Measurements from ENCODE around the gene RGS11.

Gene RGS11

DNA sequence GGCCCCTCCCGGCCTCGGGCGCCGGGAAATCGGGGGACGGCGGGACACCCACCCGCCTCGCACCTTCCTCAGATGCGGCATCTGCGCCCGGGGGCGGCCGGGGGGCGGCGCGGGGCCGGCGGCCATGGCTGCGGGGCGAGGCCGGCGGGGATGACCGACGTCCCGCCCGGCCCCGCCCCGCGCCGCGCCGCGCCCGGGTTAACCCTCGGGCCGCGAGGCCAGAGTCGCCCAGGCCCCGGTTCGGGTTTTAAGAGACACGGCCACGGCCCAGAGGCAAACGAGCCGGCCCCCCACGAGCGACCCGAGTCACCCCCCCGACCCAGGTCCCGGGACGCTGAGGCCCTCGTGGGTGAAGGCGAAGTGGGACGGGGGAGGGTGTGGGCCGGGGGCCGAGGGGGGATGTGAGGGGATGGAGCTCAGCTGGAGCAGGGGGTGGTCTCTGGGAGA is at the start of gene RGS11:
Gene RGS11, minus strand, starts transcription at position 159 of the 447 bp plus-strand sequence. Its CDS starts 33 bp downstream, at position 126.
- no peak for DNase-seq (ENCODE audit: low read depth in 3 of 3)

DNA sequence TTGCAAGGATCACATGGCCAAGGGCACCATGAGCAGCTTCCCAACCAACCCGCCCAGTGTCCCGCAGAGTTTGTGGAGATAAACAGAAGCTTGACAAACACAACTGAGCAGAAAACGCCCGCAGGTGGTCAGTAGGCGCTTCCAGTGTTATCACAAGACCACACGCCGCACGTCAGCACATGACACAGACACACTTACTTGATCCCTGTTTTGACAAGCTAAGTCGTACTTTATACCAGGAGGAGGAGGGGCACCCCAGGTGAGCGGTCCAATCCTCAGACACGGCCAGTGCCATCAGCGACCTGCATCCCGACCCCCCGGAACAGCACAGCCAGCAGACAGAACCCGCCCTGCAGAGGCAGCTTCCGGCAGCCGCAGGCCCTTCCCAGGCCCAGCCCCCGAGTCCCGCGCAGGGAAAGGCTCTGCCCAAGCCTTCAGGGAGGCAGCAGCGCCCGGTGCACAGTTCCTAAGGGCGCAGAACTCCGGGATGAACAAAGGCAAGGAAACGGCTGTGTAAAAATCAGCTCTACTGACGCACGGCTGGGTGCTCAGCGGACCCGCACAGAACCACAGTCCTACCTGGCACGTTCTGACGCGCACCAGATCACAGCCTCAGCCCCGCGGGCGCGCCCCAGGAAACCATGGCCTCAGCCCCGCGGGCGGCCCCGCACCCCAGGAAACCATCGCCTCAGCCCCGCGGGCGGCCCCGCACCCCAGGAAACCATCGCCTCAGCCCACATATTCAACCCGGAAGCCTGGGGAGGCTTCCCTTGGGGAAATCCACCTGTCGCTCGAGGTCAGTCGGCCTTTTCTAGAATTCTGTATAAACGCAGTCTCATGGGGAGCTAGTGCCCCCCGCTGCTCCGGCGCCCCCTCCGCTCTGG is 48.9 kb upstream of the RGS11 start:
- DNase-seq (ENCODE audit: low read depth in 3 of 3) = peak; percentile 22 to 41 (median 24)

DNA sequence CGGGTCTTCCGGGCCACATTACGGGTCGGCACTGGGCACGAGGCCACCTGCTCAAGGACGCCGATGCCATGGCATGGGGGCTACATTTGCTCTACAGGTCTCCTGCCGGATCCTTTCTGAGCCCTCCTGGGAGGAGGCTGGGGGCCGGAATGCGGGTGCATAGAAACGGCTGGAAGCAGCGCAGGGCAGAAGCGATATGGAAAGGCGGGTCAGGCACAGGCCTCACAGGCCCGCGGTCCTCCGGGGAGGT is 48.4 kb upstream of the RGS11 start:
- no peak for DNase-seq (ENCODE audit: low read depth in 3 of 3)

DNA sequence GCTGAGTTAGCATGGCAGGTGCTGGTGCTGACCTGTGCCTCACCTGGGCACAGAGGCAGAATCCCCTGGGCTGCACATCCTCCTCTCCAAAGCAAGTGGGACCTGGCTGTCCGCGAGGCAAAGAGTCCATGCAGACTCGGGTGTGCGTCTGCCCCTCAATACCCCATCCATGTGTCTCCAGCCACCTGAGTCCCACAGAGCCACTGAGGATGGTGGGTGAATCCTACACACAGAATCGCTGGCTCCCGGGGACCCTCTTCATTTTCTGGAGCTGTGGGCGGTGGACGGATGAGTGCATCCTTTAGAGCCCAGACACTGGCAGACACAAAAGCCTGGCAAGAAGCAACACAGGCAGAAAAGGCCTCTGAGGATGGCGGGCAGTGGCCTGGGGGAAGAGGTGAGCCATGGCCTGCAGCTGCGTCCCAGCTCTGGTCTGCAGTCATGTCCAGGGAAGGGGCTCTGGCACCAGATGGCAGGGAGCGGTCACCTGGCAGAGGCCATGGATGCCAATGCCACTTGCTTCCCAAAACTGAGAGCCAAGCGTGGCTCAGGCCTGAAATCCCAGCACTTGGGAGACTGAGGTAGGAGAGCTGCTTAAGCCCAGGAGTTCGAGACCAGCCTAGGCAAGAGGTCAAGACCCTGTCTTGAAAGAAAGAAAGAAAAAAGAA is 46.9 kb upstream of the RGS11 start:
- DNase-seq (ENCODE audit: low read depth in 3 of 3) = no peak

DNA sequence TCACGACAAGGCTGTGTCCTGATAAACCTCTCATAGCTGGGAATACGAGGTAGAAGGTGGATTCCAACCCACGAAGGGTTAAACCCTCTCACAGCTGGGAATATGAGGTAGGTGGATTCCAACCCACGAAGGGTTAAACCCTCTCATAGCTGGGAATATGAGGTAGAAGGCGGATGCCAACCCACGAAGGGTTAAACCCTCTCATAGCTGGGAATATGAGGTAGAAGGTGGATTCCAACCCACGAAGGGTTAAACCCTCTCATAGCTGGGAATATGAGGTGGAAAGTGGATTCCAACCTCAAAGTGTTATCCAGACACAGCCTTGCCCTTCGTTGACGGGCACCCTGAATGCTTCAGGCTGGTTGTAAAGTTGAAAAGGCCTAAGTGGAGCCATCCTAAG is 45.8 kb upstream of the RGS11 start:
- no peak for DNase-seq (ENCODE audit: low read depth in 3 of 3)

DNA sequence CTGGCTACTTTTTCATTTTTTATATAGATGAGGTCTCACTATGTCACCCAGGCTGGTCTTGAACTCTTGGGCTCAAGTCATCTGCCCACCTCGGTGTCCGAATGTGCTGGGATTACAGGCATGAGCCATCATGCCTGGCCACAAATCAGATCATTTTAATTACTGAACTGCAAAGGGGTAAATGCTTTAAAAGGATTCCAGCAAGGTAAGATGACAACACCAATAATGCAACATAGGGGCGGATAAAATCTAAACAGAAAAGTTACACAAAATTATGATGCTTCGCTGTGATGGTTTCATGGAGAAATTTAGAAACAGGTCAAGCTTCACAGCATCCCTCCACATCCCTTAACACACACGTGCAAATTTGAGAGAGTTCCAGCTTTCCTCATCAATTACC is 44.5 kb upstream of the RGS11 start:
- DNase-seq (ENCODE audit: low read depth in 3 of 3) = no peak

DNA sequence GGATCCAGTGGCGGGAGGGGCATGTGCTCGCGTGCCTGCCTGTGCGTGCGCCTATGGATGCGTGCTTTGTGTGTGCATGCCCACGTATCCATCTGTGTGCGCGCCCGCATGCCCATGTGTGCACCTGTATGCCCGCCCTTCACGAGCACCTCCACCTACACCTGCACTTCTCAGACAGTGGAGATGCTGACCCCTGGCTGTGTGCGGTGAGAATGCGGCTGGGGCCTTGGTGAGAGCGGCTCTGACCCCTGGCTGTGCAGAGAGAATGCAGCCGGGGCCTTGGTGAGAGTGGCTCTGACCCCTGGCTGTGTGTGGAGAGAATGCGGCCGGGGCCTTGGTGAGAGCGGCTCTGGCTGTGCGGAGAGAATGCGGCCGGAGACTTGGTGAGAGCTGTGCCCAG is 42.9 kb upstream of the RGS11 start:
- no peak for DNase-seq (ENCODE audit: low read depth in 3 of 3)

DNA sequence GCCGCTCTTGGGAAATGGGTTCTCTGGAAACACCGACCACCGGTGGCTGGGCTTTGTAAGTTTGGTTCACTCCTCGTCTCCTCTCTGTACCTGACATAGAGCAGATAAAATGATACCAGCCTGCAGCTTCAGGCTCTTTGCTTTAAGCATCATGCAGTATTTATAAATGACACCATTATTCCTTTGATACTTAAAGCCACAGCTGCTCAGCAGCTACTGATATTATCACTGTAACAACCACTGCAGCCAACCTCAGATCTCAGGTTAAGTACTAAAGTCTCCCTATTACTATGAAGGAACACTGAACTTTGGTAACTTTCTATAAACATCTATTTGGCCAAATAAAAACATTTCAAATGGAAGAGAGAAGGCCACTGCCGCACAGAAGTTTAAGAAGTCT is 41.8 kb upstream of the RGS11 start:
- no peak for DNase-seq (ENCODE audit: low read depth in 3 of 3)

DNA sequence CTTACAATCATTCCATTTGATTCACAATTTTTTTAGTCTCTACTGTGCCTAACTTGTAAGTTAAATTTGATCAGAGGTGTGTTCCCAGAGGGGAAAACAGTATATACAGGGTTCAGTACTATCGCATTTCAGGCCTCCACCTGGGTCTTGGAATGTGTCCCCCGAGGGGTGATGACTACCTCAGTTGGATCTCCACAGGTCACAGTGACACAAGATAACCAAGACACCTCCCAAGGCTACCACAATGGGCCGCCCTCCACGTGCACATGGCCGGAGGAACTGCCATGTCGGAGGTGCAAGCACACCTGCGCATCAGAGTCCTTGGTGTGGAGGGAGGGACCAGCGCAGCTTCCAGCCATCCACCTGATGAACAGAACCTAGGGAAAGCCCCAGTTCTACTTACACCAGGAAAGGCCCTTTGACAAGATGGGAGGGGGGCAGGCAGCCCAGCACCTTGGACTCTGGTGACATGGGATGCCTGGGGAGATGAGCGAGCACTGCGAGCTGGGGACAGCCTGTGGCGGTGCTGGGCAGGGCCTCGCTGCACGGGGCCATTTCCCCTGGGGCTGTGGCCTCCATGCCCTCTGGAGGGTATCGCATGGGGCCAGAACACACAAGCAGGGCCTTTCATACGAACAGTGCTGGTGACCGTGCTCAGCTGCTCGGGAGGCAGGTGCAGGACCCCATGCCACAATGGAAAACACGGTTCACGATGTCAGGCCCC is 41.2 kb upstream of the RGS11 start:
- DNase-seq (ENCODE audit: low read depth in 3 of 3) = no peak

DNA sequence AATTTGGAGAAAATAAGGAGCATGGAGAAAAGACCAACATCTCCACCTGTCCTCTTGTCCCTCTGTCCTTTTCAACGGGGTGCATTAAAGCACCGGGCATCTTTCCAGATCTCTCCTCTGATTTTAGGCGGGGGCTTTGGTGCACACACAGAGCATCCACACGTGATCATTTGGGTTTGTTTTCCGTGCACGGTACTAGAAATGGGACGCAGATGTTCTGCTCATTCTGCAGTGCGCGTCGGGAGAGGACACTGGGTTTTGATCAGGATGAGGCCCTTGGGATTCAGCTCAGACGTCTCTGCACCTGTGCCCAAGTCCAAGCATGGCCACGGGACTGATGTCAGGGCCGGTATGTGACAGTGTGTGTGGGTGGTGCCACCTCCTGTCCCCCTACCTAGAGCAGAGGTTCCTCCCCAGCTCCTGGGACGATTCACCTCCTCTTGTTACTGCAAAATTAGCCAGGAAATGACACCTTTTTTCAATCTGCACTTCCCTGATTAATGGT is 39.1 kb upstream of the RGS11 start:
- no peak for DNase-seq (ENCODE audit: low read depth in 3 of 3)

DNA sequence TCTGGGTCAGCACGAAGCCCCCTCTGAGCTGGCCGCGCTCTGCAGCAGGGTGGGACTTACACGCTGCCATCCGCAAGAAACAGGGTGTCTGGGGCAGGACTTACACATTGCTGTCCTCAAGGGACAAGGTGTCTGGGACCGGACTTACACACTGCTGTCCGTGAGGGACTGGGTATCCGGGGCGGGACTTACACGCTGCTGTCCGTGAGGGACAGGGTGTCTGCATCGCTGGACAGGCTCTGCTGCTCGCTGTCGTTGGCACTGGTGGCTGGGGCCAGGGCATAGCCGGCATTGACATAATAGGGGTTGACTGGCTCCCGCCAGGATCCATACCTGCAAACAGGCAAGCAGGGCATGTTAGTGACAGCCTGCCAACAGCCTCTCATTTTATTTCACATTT is 38.6 kb upstream of the RGS11 start:
- no peak for DNase-seq (ENCODE audit: low read depth in 3 of 3)

DNA sequence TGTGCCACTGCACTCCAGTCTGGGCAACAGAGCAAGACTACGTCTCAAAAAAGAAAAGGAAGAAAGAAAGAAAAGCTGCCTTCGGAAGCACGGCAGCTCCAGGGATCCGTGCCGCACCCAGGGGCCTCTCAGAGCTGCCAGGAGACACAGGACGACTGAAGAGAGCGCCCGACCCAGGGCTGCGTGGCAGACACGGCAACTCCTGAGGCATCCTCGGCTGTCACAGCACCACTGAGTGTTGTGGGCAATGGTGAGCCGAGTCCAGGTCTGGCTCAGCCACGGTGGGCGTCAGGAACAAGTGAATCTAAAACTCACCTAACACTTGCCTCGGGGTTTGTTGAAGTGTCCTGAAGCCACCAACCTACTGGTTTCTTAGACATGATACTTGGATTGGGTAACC is 36.0 kb upstream of the RGS11 start:
- DNase-seq (ENCODE audit: low read depth in 3 of 3) = no peak

DNA sequence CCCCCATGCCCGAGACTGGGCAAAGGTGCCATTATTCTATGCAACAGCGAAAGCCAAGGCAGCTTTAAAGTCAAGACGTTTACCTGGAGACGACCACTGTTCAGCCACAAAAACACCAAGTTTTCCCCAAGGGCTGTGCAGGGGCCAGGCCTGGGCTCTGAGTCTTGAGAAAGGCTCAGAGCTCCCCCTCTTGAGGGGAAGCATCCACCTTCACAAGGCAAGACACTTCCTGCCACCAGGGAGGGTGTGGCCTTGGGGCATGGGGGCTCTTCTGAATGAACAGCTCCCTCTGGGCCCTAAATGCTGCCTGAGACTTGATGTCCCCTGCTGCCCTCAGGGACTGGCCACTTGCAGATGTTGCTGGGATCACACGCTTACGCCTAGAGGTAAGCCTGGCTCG is 33.7 kb upstream of the RGS11 start:
- no peak for DNase-seq (ENCODE audit: low read depth in 3 of 3)

DNA sequence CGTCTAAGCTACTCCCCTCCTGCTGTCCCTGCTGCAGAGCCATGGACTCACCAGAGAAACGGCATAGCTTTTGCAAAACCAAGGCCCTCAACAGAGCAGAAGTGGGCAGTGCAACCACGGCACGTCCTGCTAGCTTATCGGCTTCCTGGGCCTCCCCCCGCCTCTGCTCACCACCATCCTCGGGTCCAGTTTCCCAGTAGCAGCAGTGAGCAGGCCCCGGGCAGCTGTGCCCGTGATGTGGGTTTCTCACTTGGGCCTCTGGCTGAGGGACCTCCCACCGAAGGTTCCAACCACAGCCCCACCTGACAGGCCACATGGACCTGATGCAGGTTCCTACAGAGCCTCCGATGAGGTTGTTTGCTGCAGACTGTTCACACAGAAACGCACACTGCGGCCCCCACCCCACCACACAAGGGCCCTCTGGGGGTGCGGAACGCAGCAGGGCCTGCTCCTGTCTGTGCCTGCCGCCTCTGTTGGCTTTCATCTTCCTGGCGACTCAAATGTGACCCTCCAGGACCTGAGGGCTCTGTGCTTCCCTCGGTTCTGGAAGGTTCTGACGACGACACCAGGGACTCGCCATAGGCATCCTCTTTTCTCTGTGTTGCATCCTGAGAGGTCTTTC is 32.1 kb upstream of the RGS11 start:
- DNase-seq (ENCODE audit: low read depth in 3 of 3) = no peak

DNA sequence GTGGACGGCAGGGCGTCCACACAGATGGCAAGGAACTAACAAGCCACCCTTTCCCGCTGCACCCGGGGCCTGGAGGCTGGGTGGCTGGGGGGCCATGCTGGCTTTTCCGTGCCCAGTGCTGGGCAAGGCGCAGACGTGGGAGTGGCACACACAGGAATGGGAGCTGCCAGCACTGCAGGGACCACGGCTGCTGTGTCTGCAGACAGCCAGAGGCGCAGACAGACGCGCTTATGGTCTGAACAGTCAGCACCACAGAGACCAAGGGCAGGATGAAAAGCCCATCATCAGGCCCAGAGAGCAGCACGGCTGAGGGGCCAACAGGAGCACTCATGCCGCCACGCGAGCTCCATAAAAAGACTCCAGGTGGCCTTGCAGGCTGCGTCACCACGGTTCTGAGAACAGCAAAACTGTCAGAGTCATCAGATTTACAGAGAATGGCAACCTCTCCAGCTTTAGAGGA is 31.2 kb upstream of the RGS11 start:
- DNase-seq (ENCODE audit: low read depth in 3 of 3) = no peak

DNA sequence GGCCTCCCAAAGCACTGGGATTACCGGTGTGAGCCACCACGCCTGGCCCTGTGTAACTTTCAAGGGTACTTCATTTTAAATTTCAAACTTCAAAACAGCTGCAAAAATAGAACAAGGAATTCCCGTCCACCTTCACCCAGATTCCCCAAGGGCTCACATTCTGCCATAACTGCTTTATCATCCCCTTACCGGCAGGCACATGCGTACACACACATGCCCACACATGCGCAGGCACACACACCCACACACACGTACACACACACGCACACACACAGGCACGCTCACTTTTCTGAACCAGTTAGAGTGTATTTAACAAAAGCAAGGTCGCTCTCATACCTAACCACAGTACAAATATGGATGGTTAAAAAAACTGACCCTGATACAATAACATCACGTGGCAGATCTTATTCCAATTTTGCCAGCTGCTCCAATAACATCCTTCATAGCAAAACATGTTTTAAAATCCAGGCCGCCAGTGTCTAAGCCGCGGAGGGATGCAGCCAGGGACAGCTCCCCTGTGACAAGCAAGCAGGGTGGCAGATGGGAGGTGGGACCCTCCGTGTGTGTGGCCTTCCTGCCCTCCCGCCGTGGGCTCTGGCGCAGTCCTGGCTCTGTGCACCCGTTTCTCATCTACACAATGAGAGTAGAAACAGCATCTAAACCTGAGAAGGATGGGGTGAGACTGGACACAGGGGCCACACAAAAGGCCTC is 30.3 kb upstream of the RGS11 start:
- DNase-seq (ENCODE audit: low read depth in 3 of 3) = no peak

DNA sequence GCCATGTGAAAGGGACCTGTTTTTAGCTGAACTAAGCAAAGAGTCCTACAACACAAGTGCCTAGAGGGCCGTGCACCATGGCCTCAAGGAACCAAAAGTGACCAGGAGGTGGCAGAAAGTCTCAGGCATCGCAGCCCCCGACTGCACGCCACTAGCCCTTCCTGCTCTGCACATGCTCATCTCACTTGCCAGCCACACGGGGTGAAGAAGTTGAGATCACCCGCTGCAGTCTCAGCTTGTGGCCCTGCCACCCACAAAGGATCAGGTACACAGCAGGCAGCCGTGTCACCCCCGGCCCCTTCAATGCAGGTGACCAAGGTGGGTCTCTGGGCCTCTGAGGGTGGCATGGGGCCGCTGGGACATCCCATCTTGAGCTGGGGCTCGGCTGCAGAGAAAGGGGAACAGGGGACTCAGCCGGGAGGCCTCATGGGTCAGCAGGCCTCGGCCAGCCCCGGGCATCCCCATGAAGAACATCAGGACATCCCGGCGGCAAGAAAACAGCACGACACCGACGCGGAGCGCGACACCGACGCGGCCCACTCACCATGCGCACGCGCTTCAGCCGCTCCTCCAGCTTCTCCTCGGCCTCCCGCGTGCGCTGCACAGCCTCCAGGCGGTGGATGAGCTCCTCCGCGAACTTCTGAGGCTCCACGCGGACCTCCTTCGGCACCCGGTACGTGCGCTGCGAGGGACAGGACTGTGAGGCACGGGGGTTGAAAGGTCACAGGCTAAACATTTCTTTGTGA is 28.2 kb upstream of the RGS11 start:
- no peak for DNase-seq (ENCODE audit: low read depth in 3 of 3)

DNA sequence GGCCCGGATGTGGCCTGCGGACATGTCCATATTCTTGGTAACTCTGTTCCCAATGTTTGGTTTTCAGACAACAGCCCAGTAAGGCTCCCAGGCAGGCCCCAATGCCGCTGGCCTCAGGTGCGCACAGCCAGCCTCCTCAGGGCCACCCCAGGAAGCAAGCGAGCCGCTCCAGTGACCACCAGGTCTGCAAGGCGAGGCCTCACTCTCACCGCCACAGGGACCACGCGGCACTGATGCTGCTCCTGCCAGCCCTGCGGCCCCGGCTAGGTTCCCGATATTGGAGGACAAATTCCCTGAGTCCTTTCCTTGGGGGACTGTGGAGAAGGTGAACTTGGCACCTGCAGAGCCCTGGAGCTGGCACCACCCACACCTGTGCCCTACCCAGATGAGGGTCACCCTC is 26.2 kb upstream of the RGS11 start:
- DNase-seq (ENCODE audit: low read depth in 3 of 3) = no peak

DNA sequence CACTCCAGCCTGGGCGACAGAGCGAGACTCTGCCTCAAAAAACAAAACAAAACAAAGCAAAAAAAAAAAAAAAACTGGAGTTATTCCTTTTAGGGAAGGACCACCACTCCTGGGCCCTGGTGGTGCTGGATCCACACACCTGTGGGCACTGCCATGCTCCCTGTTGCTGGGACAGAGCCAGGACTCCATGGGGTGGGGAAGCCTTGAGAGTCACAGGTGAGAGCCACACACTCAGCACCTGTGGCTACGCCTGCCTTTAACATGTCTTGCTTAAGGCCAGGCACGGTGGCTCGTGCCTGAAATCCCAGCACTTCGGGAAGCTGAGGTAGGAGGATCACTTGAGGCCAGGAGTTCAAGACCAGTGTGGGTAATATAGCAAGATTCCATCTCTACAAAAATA is 25.5 kb upstream of the RGS11 start:
- DNase-seq (ENCODE audit: low read depth in 3 of 3) = no peak

DNA sequence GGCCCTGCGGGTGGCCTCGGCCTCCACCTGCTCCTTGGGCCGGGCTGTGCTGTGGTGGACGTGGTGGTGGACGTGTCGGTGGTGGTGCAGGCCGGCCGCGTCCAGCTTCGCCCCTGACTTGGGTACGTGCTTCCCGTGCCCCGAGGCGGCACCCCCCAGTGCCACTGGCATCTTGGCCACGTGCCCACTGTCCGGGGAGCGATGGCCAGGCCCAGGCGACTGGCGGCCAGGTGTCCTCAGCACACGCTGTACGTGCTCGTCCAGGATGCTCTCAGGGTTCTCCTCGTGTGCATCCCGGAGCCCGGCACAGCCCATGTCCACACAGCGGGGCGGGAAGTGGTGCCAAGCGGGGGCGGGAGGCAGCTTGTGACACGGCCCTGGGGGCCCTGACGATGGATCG is 22.1 kb upstream of the RGS11 start:
- DNase-seq (ENCODE audit: low read depth in 3 of 3) = no peak
